Measurements from ENCODE around the gene ALPK1.

ALPK1 gene

GRCh38 chr4:112311516-112311915 is 14.3 kb downstream of the ALPK1 start:
- no peaks in the 10 kb centered on the region for H3K27me3 ChIP-seq (replicated peaks; ENCODE audit: insufficient read depth, low read length)
- no peaks in the 10 kb centered on the region for H3K9me2 ChIP-seq (replicated peaks; ENCODE audit: insufficient read depth, low read length)
- H3K9ac ChIP-seq (ENCODE audit: low read length) = no peak overlapping the region
- no peak overlapping the region for H2AFZ ChIP-seq (ENCODE audit: low read length)
- no peak overlapping the region for H3K4me3 ChIP-seq (ENCODE audit: low read length)
- H3F3A ChIP-seq (ENCODE audit: insufficient read depth, low read length) = peaks cover 6% of the 10 kb centered on the region
- no peaks in the 10 kb centered on the region for H3K79me2 ChIP-seq (ENCODE audit: low read length)
- no peak overlapping the region for H3K27ac ChIP-seq (ENCODE audit: low read length)
- no peaks in the 10 kb centered on the region for H4K20me1 ChIP-seq (ENCODE audit: insufficient read depth, low read length)
- TF ChIP-seq EZH2 (optimal IDR thresholded peaks at IDR 0.05; ENCODE audit: low read depth, low read length) = no peak
- no peak for TF ChIP-seq EZH2phosphoT487 (IDR thresholded peaks at IDR 0.05; ENCODE audit: low read length)
- no peak for TF ChIP-seq CTCF (IDR thresholded peaks at IDR 0.05; ENCODE audit: low read length)
- peaks cover 8% of the 10 kb centered on the region for H3K4me1 ChIP-seq (ENCODE audit: low read length)
- 0 out of 2 replicates have a peak overlapping the region, but pooled peaks have one; percentile 6 for H3K4me2 ChIP-seq (ENCODE audit: low read depth, low read length)
- DNase-seq = no peak
- no peaks in the 10 kb centered on the region for H3K36me3 ChIP-seq (replicated peaks; ENCODE audit: insufficient read depth, low read length)
- H3K9me3 ChIP-seq (replicated peaks; ENCODE audit: insufficient read depth, low read length) = no peaks in the 10 kb centered on the region

- peak; percentile 36 for DNase-seq
- H2AFZ ChIP-seq (ENCODE audit: low read length) = peak overlapping the region; percentile 68
- no peaks in the 10 kb centered on the region for H3K27me3 ChIP-seq (replicated peaks; ENCODE audit: insufficient read depth, low read length)
- H3K27ac ChIP-seq (ENCODE audit: low read length) = peak overlapping the region; percentile 24; the same call in 1 of the 2 replicates
- peaks cover 8% of the 10 kb centered on the region for H3K4me1 ChIP-seq (ENCODE audit: low read length)
- H4K20me1 ChIP-seq (ENCODE audit: insufficient read depth, low read length) = no peaks in the 10 kb centered on the region
- peak overlapping the region; percentile 63 for H3K4me2 ChIP-seq (ENCODE audit: low read depth, low read length)
- H3K9me2 ChIP-seq (replicated peaks; ENCODE audit: insufficient read depth, low read length) = no peaks in the 10 kb centered on the region
- no peaks in the 10 kb centered on the region for H3K79me2 ChIP-seq (ENCODE audit: low read length)
- H3K9me3 ChIP-seq (replicated peaks; ENCODE audit: insufficient read depth, low read length) = no peaks in the 10 kb centered on the region
- no peak for TF ChIP-seq CTCF (IDR thresholded peaks at IDR 0.05; ENCODE audit: low read length)
- TF ChIP-seq EZH2phosphoT487 (IDR thresholded peaks at IDR 0.05; ENCODE audit: low read length) = no peak
- no peak for TF ChIP-seq EZH2 (optimal IDR thresholded peaks at IDR 0.05; ENCODE audit: low read depth, low read length)
- peaks cover 6% of the 10 kb centered on the region for H3F3A ChIP-seq (ENCODE audit: insufficient read depth, low read length)
- H3K36me3 ChIP-seq (replicated peaks; ENCODE audit: insufficient read depth, low read length) = no peaks in the 10 kb centered on the region
- peak overlapping the region; percentile 16; the same call in 1 of the 2 replicates for H3K9ac ChIP-seq (ENCODE audit: low read length)
- peak overlapping the region; percentile 36 for H3K4me3 ChIP-seq (ENCODE audit: low read length)
Measured at GRCh38 chr4:112312610-112313239, 15.6 kb downstream of the ALPK1 start.

GRCh38 chr4:112315446-112315845 is 18.3 kb downstream of the ALPK1 start:
- Histone ChIP-seq H4K20me1 (ENCODE audit: insufficient read depth, low read length) (no peaks in the 10 kb centered on the region), H3K27ac (ENCODE audit: low read length) (no peak overlapping the region), H3K9me3 (replicated peaks; ENCODE audit: insufficient read depth, low read length) (no peaks in the 10 kb centered on the region), H3K79me2 (ENCODE audit: low read length) (no peaks in the 10 kb centered on the region), H3K4me2 (ENCODE audit: low read depth, low read length) (no peak overlapping the region), H3K36me3 (replicated peaks; ENCODE audit: insufficient read depth, low read length) (no peaks in the 10 kb centered on the region), H3K27me3 (replicated peaks; ENCODE audit: insufficient read depth, low read length) (no peaks in the 10 kb centered on the region), H3K4me3 (ENCODE audit: low read length) (no peak overlapping the region), H2AFZ (ENCODE audit: low read length) (no peak overlapping the region), H3K9ac (ENCODE audit: low read length) (no peak overlapping the region), H3K4me1 (ENCODE audit: low read length) (peaks cover 8% of the 10 kb centered on the region), H3F3A (ENCODE audit: insufficient read depth, low read length) (peaks cover 6% of the 10 kb centered on the region), H3K9me2 (replicated peaks; ENCODE audit: insufficient read depth, low read length) (no peaks in the 10 kb centered on the region)
- no peak for DNase-seq
- TF ChIP-seq EZH2phosphoT487 (IDR thresholded peaks at IDR 0.05; ENCODE audit: low read length) (no peak), CTCF (IDR thresholded peaks at IDR 0.05; ENCODE audit: low read length) (no peak), EZH2 (optimal IDR thresholded peaks at IDR 0.05; ENCODE audit: low read depth, low read length) (no peak)
